SK-N-SH treated with all-trans-retinoic acid at 6 μM for 48 hours (cell line): ENCODE data around the gene TWIST1.

Experiments used
- ARNTL ChIP-seq: fragments of 450-650 bp; formaldehyde crosslinking; IDR thresholded peaks from 2 replicates; pipeline ENCODE4 v1.5.0; 2020; ENCODE audit warnings: low read depth, mild to moderate bottlenecking, moderate library complexity, borderline replicate concordance
- CREB5 ChIP-seq: fragments of 250-450 bp; sonication (Bioruptor Pico); IDR thresholded peaks from 2 replicates; pipeline ENCODE4 v1.5.1; 2020; ENCODE audit warnings: low read depth, mild to moderate bottlenecking, moderate library complexity
- CSDC2 ChIP-seq: fragments of 250-450 bp; sonication (Bioruptor Pico); IDR thresholded peaks from 2 replicates; pipeline ENCODE4 v1.5.0; 2020; ENCODE audit warnings: mild to moderate bottlenecking, moderate library complexity
- ESRRG ChIP-seq: fragments of 250-450 bp; sonication (Bioruptor Pico); IDR thresholded peaks from 2 replicates; pipeline ENCODE4 v1.6.1; 2021; ENCODE audit warnings: mild to moderate bottlenecking
- GLIS3 ChIP-seq: fragments of 250-450 bp; sonication (Bioruptor Pico); IDR thresholded peaks from 2 replicates; pipeline ENCODE4 v1.5.0; 2020; ENCODE audit warnings: mild to moderate bottlenecking, moderate library complexity
- ISL1 ChIP-seq: fragments of 250-450 bp; sonication (Bioruptor Pico); IDR thresholded peaks from 2 replicates; pipeline ENCODE4 v2.1.2; 2022; ENCODE audit warnings: mild to moderate bottlenecking, moderate library complexity
- PATZ1 ChIP-seq: fragments of 250-450 bp; sonication (Bioruptor Pico); IDR thresholded peaks from 2 replicates; pipeline ENCODE4 v1.8.0; 2020; ENCODE audit warnings: mild to moderate bottlenecking, moderate library complexity, borderline replicate concordance
- SNAI2 ChIP-seq: fragments of 250-450 bp; sonication (Bioruptor Pico); IDR thresholded peaks from 2 replicates; pipeline ENCODE4 v1.5.0; 2020; ENCODE audit warnings: mild to moderate bottlenecking, moderate library complexity
- ZNF70 ChIP-seq: fragments of 450-650 bp; formaldehyde crosslinking; IDR thresholded peaks from 2 replicates; pipeline ENCODE4 v1.5.0; 2020; ENCODE audit warnings: mild to moderate bottlenecking, moderate library complexity
- ZNF8 ChIP-seq: fragments of 450-650 bp; formaldehyde crosslinking; IDR thresholded peaks from 2 replicates; pipeline ENCODE4 v1.5.0; 2020; ENCODE audit warnings: mild to moderate bottlenecking, moderate library complexity

- TF ChIP-seq ISL1 (CRISPR knock-in tag) (no peak), ARNTL (CRISPR knock-in tag) (no peak), CSDC2 (CRISPR knock-in tag) (no peak), PATZ1 (CRISPR knock-in tag) (no peak), ZNF8 (no peak), ESRRG (no peak), GLIS3 (CRISPR knock-in tag) (0 out of 2 replicates have a peak, but pooled peaks have one; percentile 69), ZNF70 (CRISPR knock-in tag) (no peak), CREB5 (CRISPR knock-in tag) (no peak), SNAI2 (CRISPR knock-in tag) (no peak)
Measured at GRCh38 chr7:19095353-19095860, 22.0 kb downstream of the TWIST1 start.
